KMS-11 (cell line): ENCODE measurements around the gene XPOT.

Experiments
- H2AFZ ChIP-seq: fragments of 200-600 bp; sonication (generic); 2 replicates; pipeline ENCODE4 v1.6.1; 2016; ENCODE audit warnings: antibody characterized with exemption, mixed run types, low read depth
- H3K27ac ChIP-seq: fragments of 200-600 bp; sonication (generic); 2 replicates; pipeline ENCODE4 v1.6.1; 2016; ENCODE audit warnings: mild to moderate bottlenecking, mixed run types
- H3K27me3 ChIP-seq: fragments of 200-600 bp; sonication (generic); 2 replicates; pipeline ENCODE4 v1.6.1; 2017; ENCODE audit warnings: mild to moderate bottlenecking, low read depth, mixed run types, moderate library complexity; ENCODE audit not compliant: insufficient read depth
- H3K36me3 ChIP-seq: fragments of 200-600 bp; sonication (generic); 2 replicates; pipeline ENCODE4 v1.6.1; 2017; ENCODE audit warnings: mild to moderate bottlenecking, mixed run types; ENCODE audit not compliant: insufficient read depth
- H3K4me1 ChIP-seq: fragments of 200-600 bp; sonication (generic); 2 replicates; pipeline ENCODE4 v1.6.1; 2016; ENCODE audit warnings: mild to moderate bottlenecking, low read depth, mixed run types; ENCODE audit not compliant: poor library complexity, severe bottlenecking
- H3K4me2 ChIP-seq: fragments of 200-600 bp; sonication (generic); 2 replicates; pipeline ENCODE4 v1.7.0; 2016; ENCODE audit warnings: mild to moderate bottlenecking, mixed run types
- H3K4me3 ChIP-seq: fragments of 200-600 bp; sonication (generic); IDR thresholded peaks from 2 replicates; pipeline ENCODE4 v1.6.1; 2017; ENCODE audit warnings: low read depth, low read length, mixed read lengths; ENCODE audit not compliant: insufficient read depth
- H3K79me2 ChIP-seq: fragments of 200-600 bp; sonication (generic); 2 replicates; pipeline ENCODE4 v1.6.1; 2016; ENCODE audit warnings: low read depth, mixed run types; ENCODE audit not compliant: insufficient read depth
- H3K9ac ChIP-seq: fragments of 200-600 bp; sonication (generic); 2 replicates; pipeline ENCODE4 v1.6.1; 2016; ENCODE audit warnings: mild to moderate bottlenecking, mixed run types
- H4K20me1 ChIP-seq: fragments of 200-600 bp; sonication (generic); 2 replicates; pipeline ENCODE4 v1.6.1; 2016; ENCODE audit warnings: mild to moderate bottlenecking, mixed run types; ENCODE audit not compliant: insufficient read depth
- TF ChIP-seq, protein P1 (sequence below): fragments of 200-600 bp; sonication (generic); conservative IDR thresholded peaks from 2 replicates; pipeline ENCODE4 v1.6.1; 2017; ENCODE audit warnings: low read depth, mild to moderate bottlenecking, antibody characterized with exemption, low read length, moderate library complexity, mixed read lengths

XPOT gene

DNA sequence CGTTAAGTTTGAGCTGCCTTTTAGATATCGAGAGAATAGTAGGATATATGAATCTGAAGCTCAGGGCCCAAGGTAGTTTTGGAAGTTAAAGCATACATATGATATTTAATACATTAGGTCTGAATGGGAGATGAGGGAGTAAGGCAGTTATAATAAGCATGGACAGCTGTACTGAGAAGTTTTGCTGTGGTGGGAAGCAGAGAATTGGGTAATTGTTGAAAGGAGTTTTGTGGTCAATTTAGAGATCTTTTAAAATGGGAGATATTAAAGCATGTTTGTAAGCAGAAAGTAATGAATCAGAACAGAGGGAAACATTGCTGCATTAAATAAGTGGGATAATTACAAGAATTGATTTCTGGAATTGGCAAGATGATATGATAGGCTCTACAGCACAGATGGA lies 69.0 kb downstream of the XPOT start:
- Histone ChIP-seq H3K4me1 (no peaks in the 10 kb centered on the region), H3K79me2 (peaks cover 17% of the 10 kb centered on the region; the same call in 1 of the 2 replicates), H3K4me3 (no peak overlapping the region), H2AFZ (no peak overlapping the region), H3K27me3 (no peaks in the 10 kb centered on the region), H3K9ac (no peak overlapping the region), H3K4me2 (no peak overlapping the region), H3K27ac (no peak overlapping the region), H3K36me3 (peaks cover 21% of the 10 kb centered on the region; the same call in 1 of the 2 replicates), H4K20me1 (no peaks in the 10 kb centered on the region)
- TF ChIP-seq, protein P1, sequence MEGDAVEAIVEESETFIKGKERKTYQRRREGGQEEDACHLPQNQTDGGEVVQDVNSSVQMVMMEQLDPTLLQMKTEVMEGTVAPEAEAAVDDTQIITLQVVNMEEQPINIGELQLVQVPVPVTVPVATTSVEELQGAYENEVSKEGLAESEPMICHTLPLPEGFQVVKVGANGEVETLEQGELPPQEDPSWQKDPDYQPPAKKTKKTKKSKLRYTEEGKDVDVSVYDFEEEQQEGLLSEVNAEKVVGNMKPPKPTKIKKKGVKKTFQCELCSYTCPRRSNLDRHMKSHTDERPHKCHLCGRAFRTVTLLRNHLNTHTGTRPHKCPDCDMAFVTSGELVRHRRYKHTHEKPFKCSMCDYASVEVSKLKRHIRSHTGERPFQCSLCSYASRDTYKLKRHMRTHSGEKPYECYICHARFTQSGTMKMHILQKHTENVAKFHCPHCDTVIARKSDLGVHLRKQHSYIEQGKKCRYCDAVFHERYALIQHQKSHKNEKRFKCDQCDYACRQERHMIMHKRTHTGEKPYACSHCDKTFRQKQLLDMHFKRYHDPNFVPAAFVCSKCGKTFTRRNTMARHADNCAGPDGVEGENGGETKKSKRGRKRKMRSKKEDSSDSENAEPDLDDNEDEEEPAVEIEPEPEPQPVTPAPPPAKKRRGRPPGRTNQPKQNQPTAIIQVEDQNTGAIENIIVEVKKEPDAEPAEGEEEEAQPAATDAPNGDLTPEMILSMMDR = no peak

DNA sequence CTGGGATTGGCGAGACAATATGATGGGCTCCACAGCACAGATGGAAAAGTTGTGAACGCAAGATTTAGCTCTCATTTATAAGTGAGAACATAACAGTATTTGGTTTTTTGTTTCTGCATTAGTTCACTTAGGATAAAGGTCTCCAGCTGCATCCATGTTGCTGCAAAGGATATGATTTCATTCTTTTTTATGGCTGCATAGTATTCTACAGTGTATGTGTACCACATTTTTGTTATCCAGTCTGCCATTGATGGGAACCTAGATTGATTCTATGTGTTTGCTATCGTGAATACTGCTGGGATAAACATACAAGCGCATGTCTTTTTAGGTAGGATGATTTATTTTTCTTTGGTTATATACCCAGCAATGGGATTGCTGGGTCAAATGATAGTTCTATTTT lies 71.3 kb downstream of the XPOT start:
- H3K4me3 ChIP-seq = no peak overlapping the region
- no peak overlapping the region for H3K9ac ChIP-seq
- H3K4me1 ChIP-seq = no peaks in the 10 kb centered on the region
- H3K27me3 ChIP-seq = no peaks in the 10 kb centered on the region
- peaks cover 21% of the 10 kb centered on the region; the same call in 1 of the 2 replicates for H3K36me3 ChIP-seq
- TF ChIP-seq, protein P1 = no peak
- H3K79me2 ChIP-seq = peaks cover 22% of the 10 kb centered on the region; the same call in 1 of the 2 replicates
- H3K27ac ChIP-seq = no peak overlapping the region
- no peaks in the 10 kb centered on the region for H4K20me1 ChIP-seq
- H2AFZ ChIP-seq = no peak overlapping the region
- no peak overlapping the region for H3K4me2 ChIP-seq

DNA sequence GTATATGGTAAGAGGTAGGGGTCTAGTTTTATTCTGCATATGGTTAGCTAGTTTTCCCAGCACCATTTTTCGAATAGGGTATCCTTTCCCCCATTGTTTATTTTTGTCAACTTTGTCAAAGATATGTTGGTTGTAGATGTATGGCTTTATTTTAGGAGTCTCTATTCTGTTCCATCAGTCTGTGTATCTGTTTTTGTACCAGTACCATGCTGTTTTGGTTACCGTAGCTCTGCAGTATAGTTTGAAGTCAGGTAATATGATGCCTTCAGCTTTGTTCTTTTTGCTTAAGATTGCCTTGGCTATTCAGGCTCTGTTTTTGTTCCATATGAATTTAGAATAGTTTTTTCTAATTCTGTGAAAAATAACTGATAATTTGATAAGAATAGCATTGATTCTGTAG lies 72.7 kb downstream of the XPOT start:
- Histone ChIP-seq H2AFZ (no peak overlapping the region), H3K36me3 (peaks cover 20% of the 10 kb centered on the region; the same call in 1 of the 2 replicates)
- TF ChIP-seq, protein P1 = no peak

DNA sequence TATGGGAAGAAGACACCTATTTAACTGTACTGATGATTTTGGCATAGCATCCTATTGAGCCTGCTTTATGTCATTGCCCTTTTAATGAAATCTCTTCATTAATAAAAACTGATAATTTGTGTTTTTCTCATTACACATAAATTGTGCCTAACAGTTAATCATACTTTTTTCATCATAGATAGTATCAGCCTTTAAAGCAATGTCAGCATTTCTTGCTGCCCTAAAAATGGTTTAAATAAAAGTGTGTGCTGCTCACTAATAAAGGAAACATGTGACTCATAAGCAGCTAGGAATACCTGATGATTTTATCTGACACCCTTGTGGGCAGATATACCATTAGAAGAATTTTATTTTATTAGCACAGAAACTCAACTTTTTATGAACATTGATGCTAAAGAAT lies 74.5 kb downstream of the XPOT start:
- H3K4me1 ChIP-seq = no peaks in the 10 kb centered on the region
- H3K4me3 ChIP-seq = no peak overlapping the region
- no peak overlapping the region for H3K27ac ChIP-seq
- no peak overlapping the region for H3K9ac ChIP-seq
- no peak overlapping the region for H2AFZ ChIP-seq
- H3K27me3 ChIP-seq = no peaks in the 10 kb centered on the region
- peaks cover 16% of the 10 kb centered on the region; the same call in 1 of the 2 replicates for H3K36me3 ChIP-seq
- TF ChIP-seq, protein P1 = no peak
- H4K20me1 ChIP-seq = no peaks in the 10 kb centered on the region
- peaks cover 22% of the 10 kb centered on the region; the same call in 1 of the 2 replicates for H3K79me2 ChIP-seq
- H3K4me2 ChIP-seq = no peak overlapping the region

More for the DNA sequence above, 72.7 kb downstream of the XPOT start:
- H4K20me1 ChIP-seq = no peaks in the 10 kb centered on the region
- no peak overlapping the region for H3K4me3 ChIP-seq
- peaks cover 22% of the 10 kb centered on the region; the same call in 1 of the 2 replicates for H3K79me2 ChIP-seq
- H3K27ac ChIP-seq = no peak overlapping the region
- no peak overlapping the region for H3K9ac ChIP-seq
- no peak overlapping the region for H3K4me2 ChIP-seq
- no peaks in the 10 kb centered on the region for H3K4me1 ChIP-seq
- no peaks in the 10 kb centered on the region for H3K27me3 ChIP-seq
